Nephron progenitor cell (in vitro differentiated cells): ENCODE measurements around the gene PTPRK.

Source experiments
- DNase-seq: peaks from one replicate; pipeline ENCODE4 v3.0.0; 2021
- H3K27ac Mint-ChIP-seq: 2 replicates; pipeline ENCODE4 v1.8.0; 2021; ENCODE audit warnings: mild to moderate bottlenecking, moderate library complexity, mixed read lengths
- H3K27me3 Mint-ChIP-seq: 2 replicates; pipeline ENCODE4 v1.8.0; 2021; ENCODE audit warnings: mild to moderate bottlenecking, low read depth, mixed read lengths; ENCODE audit not compliant: poor library complexity
- H3K36me3 Mint-ChIP-seq: 2 replicates; pipeline ENCODE4 v1.8.0; 2021; ENCODE audit warnings: low read depth, mixed read lengths
- H3K4me1 Mint-ChIP-seq: 2 replicates; pipeline ENCODE4 v1.8.0; 2021; ENCODE audit warnings: mixed read lengths
- H3K4me3 Mint-ChIP-seq: 2 replicates; pipeline ENCODE4 v1.8.0; 2021; ENCODE audit warnings: mild to moderate bottlenecking, moderate library complexity, mixed read lengths
- H3K9me3 Mint-ChIP-seq: 2 replicates; pipeline ENCODE4 v1.8.0; 2021; ENCODE audit warnings: mild to moderate bottlenecking, moderate library complexity, mixed read lengths
- CTCF ChIP-seq: fragments of 200-600 bp; sonication (generic); IDR thresholded peaks from 2 replicates; pipeline ENCODE4 v1.5.0; 2021; ENCODE audit warnings: antibody characterized with exemption

The PTPRK gene

GRCh38 chr6:128513878-128514277 lies 6.5 kb downstream of the PTPRK start:
- Mint-ChIP-seq H3K36me3 (no peaks in the 10 kb centered on the region), H3K9me3 (no peaks in the 10 kb centered on the region), H3K27me3 (no peaks in the 10 kb centered on the region), H3K4me3 (no peak overlapping the region), H3K27ac (no peak overlapping the region), H3K4me1 (peaks cover 39% of the 10 kb centered on the region)
- TF ChIP-seq CTCF: no peak
- no peak for DNase-seq

- DNase-seq: no peak
- H3K4me3 Mint-ChIP-seq: no peak overlapping the region
- H3K36me3 Mint-ChIP-seq: no peaks in the 10 kb centered on the region
- peaks cover 30% of the 10 kb centered on the region for H3K4me1 Mint-ChIP-seq
- H3K27me3 Mint-ChIP-seq: no peaks in the 10 kb centered on the region
- H3K27ac Mint-ChIP-seq: no peak overlapping the region
- no peaks in the 10 kb centered on the region for H3K9me3 Mint-ChIP-seq
- no peak for TF ChIP-seq CTCF
Measured at GRCh38 chr6:128512296-128512695, 8.1 kb downstream of the PTPRK start.

- Mint-ChIP-seq H3K27me3 (no peaks in the 10 kb centered on the region), H3K36me3 (no peaks in the 10 kb centered on the region), H3K9me3 (no peaks in the 10 kb centered on the region), H3K4me3 (no peak overlapping the region), H3K27ac (no peak overlapping the region), H3K4me1 (peaks cover 23% of the 10 kb centered on the region)
- TF ChIP-seq CTCF: no peak
- DNase-seq: no peak
Measured at GRCh38 chr6:128511506-128511905, 8.9 kb downstream of the PTPRK start.

- no peaks in the 10 kb centered on the region for H3K36me3 Mint-ChIP-seq
- no peak for TF ChIP-seq CTCF
- H3K9me3 Mint-ChIP-seq: no peaks in the 10 kb centered on the region
- H3K4me3 Mint-ChIP-seq: no peak overlapping the region
- no peaks in the 10 kb centered on the region for H3K27me3 Mint-ChIP-seq
- peaks cover 21% of the 10 kb centered on the region for H3K4me1 Mint-ChIP-seq
- no peak overlapping the region for H3K27ac Mint-ChIP-seq
- no peak for DNase-seq
Measured at GRCh38 chr6:128509709-128510108, 10.7 kb downstream of the PTPRK start.

- no peak for DNase-seq
- Mint-ChIP-seq H3K27me3 (no peaks in the 10 kb centered on the region), H3K27ac (peak overlapping the region; percentile 71), H3K9me3 (no peaks in the 10 kb centered on the region), H3K4me1 (peaks cover 26% of the 10 kb centered on the region), H3K36me3 (no peaks in the 10 kb centered on the region), H3K4me3 (no peak overlapping the region)
- no peak for TF ChIP-seq CTCF
Measured at GRCh38 chr6:128508588-128509296, 11.7 kb downstream of the PTPRK start.
